Muscle layer of duodenum (tissue), 2 donors: ENCODE data around the gene GABRG3.

Experiments
- H3K27ac ChIP-seq: one replicate; pipeline ENCODE4 v1.7.0; 2013; ENCODE audit warnings: mild to moderate bottlenecking, low read length
- H3K27me3 ChIP-seq: one replicate; pipeline ENCODE4 v1.7.0; 2013; ENCODE audit warnings: low read depth, mild to moderate bottlenecking, control low read depth, low read length
- H3K36me3 ChIP-seq, 2 donors: one replicate each; pipeline ENCODE4 v1.7.0; 2013; ENCODE audit warnings: low read length in 2 of 2, control low read depth in 1 of 2, mild to moderate bottlenecking in 1 of 2; ENCODE audit not compliant: insufficient read depth in 2 of 2, control insufficient read depth in 1 of 2
- H3K4me1 ChIP-seq, 2 donors: one replicate each; pipeline ENCODE4 v1.7.0; 2013; ENCODE audit warnings: low read length in 2 of 2, mild to moderate bottlenecking in 2 of 2, control low read depth in 1 of 2, moderate library complexity in 1 of 2; ENCODE audit not compliant: insufficient read depth in 2 of 2, control insufficient read depth in 1 of 2
- H3K4me3 ChIP-seq, 2 donors: one replicate each; pipeline ENCODE4 v1.7.0; 2013; ENCODE audit warnings: low read length in 2 of 2, low read depth in 1 of 2, mild to moderate bottlenecking in 1 of 2
- H3K9me3 ChIP-seq, 2 donors: one replicate each; pipeline ENCODE4 v1.7.0; 2013; ENCODE audit warnings: low read length in 2 of 2, control low read depth in 1 of 2, mild to moderate bottlenecking in 1 of 2; ENCODE audit not compliant: control insufficient read depth in 1 of 2
- donor health status: healthy.

Gene GABRG3

GRCh38 chr15:27231811-27232210 is 260.8 kb downstream of the GABRG3 start:
- Histone ChIP-seq H3K27ac (no peak overlapping the region), H3K36me3 (no peaks in the 10 kb centered on the region), H3K9me3 (peaks cover 0 to 2% of the 10 kb centered on the region in 2 donors), H3K4me3 (no peak overlapping the region), H3K27me3 (no peaks in the 10 kb centered on the region), H3K4me1 (no peaks in the 10 kb centered on the region)

- Histone ChIP-seq H3K27me3 (no peaks in the 10 kb centered on the region), H3K36me3 (no peaks in the 10 kb centered on the region), H3K4me3 (no peak overlapping the region), H3K4me1 (no peaks in the 10 kb centered on the region), H3K9me3 (peaks cover 0 to 2% of the 10 kb centered on the region in 2 donors), H3K27ac (no peak overlapping the region)
Observed at GRCh38 chr15:27232876-27233275, 261.9 kb downstream of the GABRG3 start.

- Histone ChIP-seq H3K9me3 (no peaks in the 10 kb centered on the region), H3K4me3 (no peak overlapping the region), H3K27ac (no peak overlapping the region), H3K4me1 (no peaks in the 10 kb centered on the region), H3K36me3 (no peaks in the 10 kb centered on the region), H3K27me3 (no peaks in the 10 kb centered on the region)
Observed at GRCh38 chr15:27234593-27234992, 263.6 kb downstream of the GABRG3 start.

- no peaks in the 10 kb centered on the region for H3K27me3 ChIP-seq
- no peaks in the 10 kb centered on the region for H3K36me3 ChIP-seq
- H3K4me1 ChIP-seq, result no peaks in the 10 kb centered on the region
- H3K4me3 ChIP-seq, result no peak overlapping the region
- no peak overlapping the region for H3K27ac ChIP-seq
- H3K9me3 ChIP-seq, result no peaks in the 10 kb centered on the region
Observed at GRCh38 chr15:27235161-27235560, 264.2 kb downstream of the GABRG3 start.

- no peaks in the 10 kb centered on the region for H3K9me3 ChIP-seq
- no peaks in the 10 kb centered on the region for H3K4me1 ChIP-seq
- H3K4me3 ChIP-seq, result no peak overlapping the region
- H3K27me3 ChIP-seq, result no peaks in the 10 kb centered on the region
- H3K27ac ChIP-seq, result no peak overlapping the region
- no peaks in the 10 kb centered on the region for H3K36me3 ChIP-seq
Observed at GRCh38 chr15:27235681-27236080, 264.7 kb downstream of the GABRG3 start.

- no peaks in the 10 kb centered on the region for H3K4me1 ChIP-seq
- no peaks in the 10 kb centered on the region for H3K9me3 ChIP-seq
- no peaks in the 10 kb centered on the region for H3K36me3 ChIP-seq
- H3K4me3 ChIP-seq, result no peak overlapping the region
- no peaks in the 10 kb centered on the region for H3K27me3 ChIP-seq
- no peak overlapping the region for H3K27ac ChIP-seq
Observed at GRCh38 chr15:27237319-27237939, 266.4 kb downstream of the GABRG3 start.

- H3K4me1 ChIP-seq, result no peaks in the 10 kb centered on the region
- no peak overlapping the region for H3K27ac ChIP-seq
- no peaks in the 10 kb centered on the region for H3K36me3 ChIP-seq
- no peak overlapping the region for H3K4me3 ChIP-seq
- H3K9me3 ChIP-seq, result no peaks in the 10 kb centered on the region
- H3K27me3 ChIP-seq, result no peaks in the 10 kb centered on the region
Observed at GRCh38 chr15:27238209-27238608, 267.2 kb downstream of the GABRG3 start.

GRCh38 chr15:27238707-27239423 is 267.9 kb downstream of the GABRG3 start:
- Histone ChIP-seq H3K9me3 (no peaks in the 10 kb centered on the region), H3K27ac (no peak overlapping the region), H3K36me3 (no peaks in the 10 kb centered on the region), H3K4me1 (no peaks in the 10 kb centered on the region), H3K4me3 (no peak overlapping the region), H3K27me3 (no peaks in the 10 kb centered on the region)

GRCh38 chr15:27241943-27242342 is 271.0 kb downstream of the GABRG3 start:
- H3K27me3 ChIP-seq, result no peaks in the 10 kb centered on the region
- H3K4me3 ChIP-seq, result no peak overlapping the region
- no peak overlapping the region for H3K27ac ChIP-seq
- no peaks in the 10 kb centered on the region for H3K4me1 ChIP-seq
- H3K36me3 ChIP-seq, result no peaks in the 10 kb centered on the region
- H3K9me3 ChIP-seq, result no peaks in the 10 kb centered on the region

- Histone ChIP-seq H3K27ac (no peak overlapping the region), H3K9me3 (no peaks in the 10 kb centered on the region)
Observed at GRCh38 chr15:27244047-27244446, 273.1 kb downstream of the GABRG3 start.

GRCh38 chr15:27248251-27248650 is 277.3 kb downstream of the GABRG3 start:
- Histone ChIP-seq H3K4me3 (no peak overlapping the region), H3K9me3 (no peaks in the 10 kb centered on the region), H3K27me3 (no peaks in the 10 kb centered on the region), H3K27ac (no peak overlapping the region), H3K36me3 (no peaks in the 10 kb centered on the region), H3K4me1 (no peaks in the 10 kb centered on the region)

More at GRCh38 chr15:27244047-27244446, 273.1 kb downstream of the GABRG3 start:
- Histone ChIP-seq H3K36me3 (no peaks in the 10 kb centered on the region), H3K4me1 (no peaks in the 10 kb centered on the region), H3K27me3 (no peaks in the 10 kb centered on the region), H3K4me3 (no peak overlapping the region)
